Cerebellar nuclear complex (tissue), 1 donor: Measurements from ENCODE around the gene PLCXD1.
"Not testable (repeated sequence)": the region's sequence is repeated elsewhere in the genome, so short reads cannot be mapped to it uniquely, and the experiment has no call there.

ENCODE experiments used
- DNase-seq, 2 experiments: peaks; one replicate each; lab custom pipeline; 2025; lab: John Stamatoyannopoulos, UW

Gene PLCXD1

GRCh38 chrX:292900-293897 lies 12.0 kb downstream of the PLCXD1 start:
- DNase-seq: no peak

- no peak for DNase-seq
Measured at GRCh38 chrX:295136-295535, 14.0 kb downstream of the PLCXD1 start.

GRCh38 chrX:298993-299392 lies 17.8 kb downstream of the PLCXD1 start:
- DNase-seq: no peak

GRCh38 chrX:300334-300733 lies 19.2 kb downstream of the PLCXD1 start:
- DNase-seq: no peak

- DNase-seq: no peak
Measured at GRCh38 chrX:302975-303374, 21.8 kb downstream of the PLCXD1 start.

GRCh38 chrX:305781-306613 lies 24.8 kb downstream of the PLCXD1 start:
- DNase-seq: not testable (repeated sequence)

GRCh38 chrX:306614-307251 lies 25.6 kb downstream of the PLCXD1 start:
- DNase-seq: not testable (repeated sequence)

- DNase-seq: no peak
Measured at GRCh38 chrX:307261-308111, 26.3 kb downstream of the PLCXD1 start.

- DNase-seq: no peak
Measured at GRCh38 chrX:308821-309520, 27.8 kb downstream of the PLCXD1 start.

- no peak for DNase-seq
Measured at GRCh38 chrX:310621-311155, 29.5 kb downstream of the PLCXD1 start.

GRCh38 chrX:311156-312129 lies 30.3 kb downstream of the PLCXD1 start:
- no peak for DNase-seq

GRCh38 chrX:312621-313331 lies 31.6 kb downstream of the PLCXD1 start:
- no peak for DNase-seq

- no peak for DNase-seq
Measured at GRCh38 chrX:313546-313945, 32.4 kb downstream of the PLCXD1 start.

- DNase-seq: no peak
Measured at GRCh38 chrX:314049-314448, 32.9 kb downstream of the PLCXD1 start.

GRCh38 chrX:314781-315595 lies 33.8 kb downstream of the PLCXD1 start:
- no peak for DNase-seq

GRCh38 chrX:316351-317325 lies 35.5 kb downstream of the PLCXD1 start:
- DNase-seq: no peak
